ENCODE measurements around the gene MIOS. TPM values are rescaled to one million over a fixed set of nuclear protein-coding genes. Genes with fewer than 3 reads are reported as not detected.

Gene MIOS
- total RNA-seq, 1 donor = 44.9 TPM

DNA sequence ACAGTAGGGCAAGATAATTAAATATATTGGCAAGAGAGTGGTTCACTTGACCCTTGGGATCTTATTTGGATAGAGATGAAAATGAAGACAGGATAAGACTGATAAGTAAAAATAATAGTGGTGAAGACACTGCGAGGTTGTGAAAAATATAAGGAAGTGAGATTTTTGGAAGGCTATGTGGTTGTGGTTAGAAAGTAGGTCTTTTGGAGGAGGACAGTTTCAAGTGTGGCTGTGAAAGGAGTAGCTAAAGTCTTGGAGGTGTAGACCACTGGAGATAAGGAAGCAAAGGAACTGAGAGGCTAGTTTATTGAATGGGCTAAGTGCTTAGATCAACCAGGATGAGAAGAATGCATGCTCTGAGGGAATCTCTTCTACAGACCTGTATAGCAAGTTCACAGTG lies 11.2 kb downstream of the MIOS start:
- TF ChIP-seq, protein P1, sequence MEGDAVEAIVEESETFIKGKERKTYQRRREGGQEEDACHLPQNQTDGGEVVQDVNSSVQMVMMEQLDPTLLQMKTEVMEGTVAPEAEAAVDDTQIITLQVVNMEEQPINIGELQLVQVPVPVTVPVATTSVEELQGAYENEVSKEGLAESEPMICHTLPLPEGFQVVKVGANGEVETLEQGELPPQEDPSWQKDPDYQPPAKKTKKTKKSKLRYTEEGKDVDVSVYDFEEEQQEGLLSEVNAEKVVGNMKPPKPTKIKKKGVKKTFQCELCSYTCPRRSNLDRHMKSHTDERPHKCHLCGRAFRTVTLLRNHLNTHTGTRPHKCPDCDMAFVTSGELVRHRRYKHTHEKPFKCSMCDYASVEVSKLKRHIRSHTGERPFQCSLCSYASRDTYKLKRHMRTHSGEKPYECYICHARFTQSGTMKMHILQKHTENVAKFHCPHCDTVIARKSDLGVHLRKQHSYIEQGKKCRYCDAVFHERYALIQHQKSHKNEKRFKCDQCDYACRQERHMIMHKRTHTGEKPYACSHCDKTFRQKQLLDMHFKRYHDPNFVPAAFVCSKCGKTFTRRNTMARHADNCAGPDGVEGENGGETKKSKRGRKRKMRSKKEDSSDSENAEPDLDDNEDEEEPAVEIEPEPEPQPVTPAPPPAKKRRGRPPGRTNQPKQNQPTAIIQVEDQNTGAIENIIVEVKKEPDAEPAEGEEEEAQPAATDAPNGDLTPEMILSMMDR (IDR thresholded peaks at IDR 0.05; ENCODE audit: insufficient read depth, low read depth, low read length) = no peak
- H3K4me3 ChIP-seq (ENCODE audit: low read depth, low read length) = no peak overlapping the region
- no peak for DNase-seq (ENCODE audit: low read depth)

GRCh38 chr7:7579638-7580037 lies 13.0 kb downstream of the MIOS start:
- no peak overlapping the region for H3K4me3 ChIP-seq (ENCODE audit: low read depth, low read length)
- no peak for DNase-seq (ENCODE audit: low read depth)
- TF ChIP-seq, protein P1 (IDR thresholded peaks at IDR 0.05; ENCODE audit: insufficient read depth, low read depth, low read length) = no peak

DNA sequence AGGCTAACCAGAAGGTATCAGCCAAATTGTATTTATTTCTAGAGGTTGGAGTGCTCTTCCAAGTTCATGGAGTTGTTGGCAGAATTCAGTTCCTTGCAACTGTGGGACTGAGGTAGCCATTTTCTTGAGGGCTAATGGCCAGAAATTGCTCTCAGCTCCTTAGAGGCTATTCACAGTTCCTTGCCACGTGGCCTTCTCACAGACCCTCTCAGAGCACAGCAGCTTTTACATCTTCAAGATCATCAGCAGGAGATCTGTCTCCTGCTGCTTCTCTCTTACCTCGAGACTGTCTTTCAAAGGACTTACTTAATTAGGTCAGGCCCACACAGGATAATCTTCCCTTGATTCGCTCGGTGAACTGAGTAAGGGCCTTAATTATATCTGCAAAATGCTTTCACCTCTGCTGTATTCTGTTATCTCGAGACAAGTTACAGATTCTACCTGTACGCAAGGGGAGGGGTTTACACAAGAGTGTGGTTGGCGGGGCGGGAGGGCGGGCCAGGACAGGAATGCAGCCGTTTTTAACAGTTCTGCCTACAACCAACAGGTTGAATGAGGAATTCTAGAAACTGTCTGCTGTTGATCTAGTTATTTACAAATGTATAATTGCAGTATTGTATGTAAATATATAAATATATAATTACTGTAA lies 15.0 kb downstream of the MIOS start:
- H3K4me3 ChIP-seq (ENCODE audit: low read depth, low read length) = no peak overlapping the region
- TF ChIP-seq, protein P1 (IDR thresholded peaks at IDR 0.05; ENCODE audit: insufficient read depth, low read depth, low read length) = no peak
- no peak for DNase-seq (ENCODE audit: low read depth)

DNA sequence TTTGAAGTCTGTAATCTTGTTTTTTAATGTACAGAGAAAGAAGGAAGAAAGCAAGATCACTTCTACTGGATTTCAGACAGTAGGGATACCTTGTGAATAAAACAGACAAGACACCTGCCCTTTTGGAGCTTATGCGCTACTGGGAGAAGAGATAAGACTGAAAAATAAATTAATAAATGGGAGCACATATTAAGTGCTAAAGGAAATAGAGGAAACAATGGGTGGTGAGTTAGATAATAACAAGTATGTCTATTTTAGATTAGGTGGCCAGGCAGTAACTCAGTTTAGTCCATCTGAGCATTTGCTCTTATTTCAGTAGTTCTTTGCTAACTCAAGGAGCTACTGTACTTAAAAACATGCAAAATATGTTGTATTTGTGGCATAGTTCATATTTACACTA lies 15.9 kb downstream of the MIOS start:
- TF ChIP-seq, protein P1 (IDR thresholded peaks at IDR 0.05; ENCODE audit: insufficient read depth, low read depth, low read length) = no peak
- DNase-seq (ENCODE audit: low read depth) = no peak
- no peak overlapping the region for H3K4me3 ChIP-seq (ENCODE audit: low read depth, low read length)

DNA sequence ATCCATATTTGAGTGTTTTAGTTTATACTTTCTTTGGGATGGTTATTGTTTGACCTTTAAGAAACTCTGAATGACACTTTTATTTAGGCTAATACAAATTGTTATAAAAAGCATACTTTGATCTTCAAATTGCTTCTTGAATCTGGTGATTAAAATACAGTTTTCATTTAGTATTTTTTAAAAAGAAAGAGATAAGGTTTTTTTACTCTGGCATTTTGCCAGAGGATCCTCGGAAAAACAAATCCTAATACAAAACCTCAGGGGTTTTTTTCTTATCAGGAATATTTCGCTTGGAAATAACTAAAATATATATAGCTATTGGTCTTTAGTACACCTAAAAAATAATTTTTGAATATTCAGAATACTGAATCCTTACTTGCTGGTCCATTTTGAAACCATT lies 17.0 kb downstream of the MIOS start:
- TF ChIP-seq, protein P1 (IDR thresholded peaks at IDR 0.05; ENCODE audit: insufficient read depth, low read depth, low read length) = no peak
- DNase-seq (ENCODE audit: low read depth) = no peak

GRCh38 chr7:7584653-7585052 lies 18.0 kb downstream of the MIOS start:
- TF ChIP-seq, protein P1 (IDR thresholded peaks at IDR 0.05; ENCODE audit: insufficient read depth, low read depth, low read length) = no peak
- no peak for DNase-seq (ENCODE audit: low read depth)
- H3K4me3 ChIP-seq (ENCODE audit: low read depth, low read length) = no peak overlapping the region

More for the DNA sequence above, 17.0 kb downstream of the MIOS start:
- H3K4me3 ChIP-seq (ENCODE audit: low read depth, low read length) = no peak overlapping the region

All from fibroblast of villous mesenchyme (primary cell).